ENCODE results near the gene KIAA0319L. TPM values are rescaled to one million over a fixed set of nuclear protein-coding genes. Genes with fewer than 3 reads are reported as not detected.
"Not testable (repeated sequence)": the region's sequence is repeated elsewhere in the genome, so short reads cannot be mapped to it uniquely, and the experiment has no call there.

KIAA0319L gene
- total and polyA plus RNA-seq, 2 donors (not counting 3 experiments of a cell fraction or from before 2014, with no cell fraction given), result 31.4 to 43.4 TPM

DNA sequence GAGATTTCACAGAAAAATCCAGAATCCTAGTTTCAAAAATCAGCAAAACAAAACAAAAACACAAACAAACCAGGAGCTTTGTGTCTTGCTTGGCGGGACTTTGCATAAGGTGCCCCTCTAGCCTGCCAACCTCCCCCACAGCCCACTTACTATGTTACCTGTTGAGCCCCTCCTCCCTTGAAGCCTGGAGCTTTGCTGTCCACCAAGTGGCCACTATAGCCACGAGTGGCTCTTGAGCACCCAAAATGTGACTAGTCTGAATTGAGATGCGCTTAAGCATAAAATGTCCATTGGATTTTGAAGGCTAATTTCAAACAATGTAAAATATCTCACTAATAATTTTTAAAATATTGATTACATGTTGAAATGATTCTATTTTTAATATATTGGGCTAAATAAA, 28.1 kb upstream of the KIAA0319L start:
- Histone ChIP-seq H2AFZ (ENCODE audit: low read depth, low read length) (no peak overlapping the region), H4K20me1 (replicated peaks; ENCODE audit: control insufficient read depth, extremely low read depth, insufficient read depth, low read length) (no peaks in the 10 kb centered on the region), H3K36me3 (ENCODE audit: control insufficient read depth in 2 of 2, extremely low read depth in 1 of 2, insufficient read depth in 2 of 2, low read length in 2 of 2) (no peaks in the 10 kb centered on the region), H3K79me2 (ENCODE audit: control insufficient read depth, insufficient read depth, low read length) (no peaks in the 10 kb centered on the region), H3K27ac (ENCODE audit: insufficient read depth, low read depth, low read length) (no peak overlapping the region), H3K4me2 (ENCODE audit: insufficient read depth, low read length) (no peak overlapping the region), H3K9ac (replicated peaks; ENCODE audit: extremely low read depth, insufficient read depth, low read length) (no peak overlapping the region), H3K9me3 (replicated peaks; ENCODE audit: control insufficient read depth, insufficient read depth, low read length) (no peaks in the 10 kb centered on the region), H3K4me1 (ENCODE audit: control insufficient read depth, extremely low read depth, insufficient read depth, low read length) (no peaks in the 10 kb centered on the region), H3K4me3 (replicated peaks in 1 of 3; ENCODE audit: insufficient read depth in 1 of 3, low read depth in 1 of 3, low read length in 3 of 3) (no peak overlapping the region), H3K9me1 (replicated peaks; ENCODE audit: control insufficient read depth, extremely low read depth, insufficient read depth, low read length) (no peaks in the 10 kb centered on the region), H3K27me3 (ENCODE audit: control insufficient read depth in 2 of 2, insufficient read depth in 2 of 2, low read length in 2 of 2) (no peaks in the 10 kb centered on the region)
- DNase-seq (ENCODE audit: low read depth, low spot score) (no peak), FAIRE-seq (no peak)
- BruUV-seq (replicated peaks), result no TSS peak
- dilution Hi-C loops (cut with MboI; ENCODE audit: extremely low pct_ligation_motif_present, low sequenced_read_pairs) (no loop called here), intact Hi-C loops (cut with micrococcal nuclease) (no loop called here)
- POLR2A ChIA-PET, result interaction anchor here (0.6 kb wide), 1 partner anchor 50 kb away, joined by 7 read pairs; no protein-coding TSS in a partner anchor
- no peak for TF ChIP-seq CTCF (IDR thresholded peaks at IDR 0.05; ENCODE audit: extremely low read depth in 1 of 2, insufficient read depth in 1 of 2, low read depth in 1 of 2, low read length in 2 of 2)
- CTCF ChIA-PET, result interaction anchor here (0.8 to 2.1 kb wide), 4 partner anchors 13 to 198 kb away, joined by 3 to 6 read pairs (median 4); partner anchors contain the start of genes CLSPN and TFAP2E

DNA sequence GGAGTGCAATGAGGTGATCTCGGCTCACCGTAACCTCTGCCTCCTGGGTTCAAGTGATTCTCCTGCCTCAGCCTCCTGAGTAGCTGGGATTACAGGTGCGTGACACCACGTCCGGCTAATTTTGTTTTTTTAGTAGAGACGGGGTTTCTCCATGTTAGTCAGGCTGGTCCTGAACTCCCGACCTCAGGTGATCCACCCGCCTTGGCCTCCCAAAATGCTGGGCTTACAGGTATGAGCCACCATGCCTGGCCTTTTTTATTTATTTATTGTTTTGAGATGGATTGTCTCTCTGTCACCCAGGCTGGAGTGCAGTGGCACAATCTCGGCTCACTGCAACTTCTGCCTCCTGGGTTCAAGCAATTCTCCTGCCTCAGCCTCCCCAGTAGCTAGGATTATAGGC, 24.4 kb upstream of the KIAA0319L start:
- H3K27ac ChIP-seq (ENCODE audit: insufficient read depth, low read depth, low read length); H3K4me1 ChIP-seq (ENCODE audit: control insufficient read depth, extremely low read depth, insufficient read depth, low read length); H3K36me3 ChIP-seq (ENCODE audit: control insufficient read depth in 2 of 2, extremely low read depth in 1 of 2, insufficient read depth in 2 of 2, low read length in 2 of 2); H3K27me3 ChIP-seq (ENCODE audit: control insufficient read depth in 2 of 2, insufficient read depth in 2 of 2, low read length in 2 of 2); H4K20me1 ChIP-seq (replicated peaks; ENCODE audit: control insufficient read depth, extremely low read depth, insufficient read depth, low read length); intact Hi-C loops (cut with micrococcal nuclease); H3K4me2 ChIP-seq (ENCODE audit: insufficient read depth, low read length); DNase-seq (ENCODE audit: low read depth, low spot score); dilution Hi-C loops (cut with MboI; ENCODE audit: extremely low pct_ligation_motif_present, low sequenced_read_pairs); H3K9me1 ChIP-seq (replicated peaks; ENCODE audit: control insufficient read depth, extremely low read depth, insufficient read depth, low read length); H2AFZ ChIP-seq (ENCODE audit: low read depth, low read length); H3K9me3 ChIP-seq (replicated peaks; ENCODE audit: control insufficient read depth, insufficient read depth, low read length); H3K4me3 ChIP-seq (replicated peaks in 1 of 3; ENCODE audit: insufficient read depth in 1 of 3, low read depth in 1 of 3, low read length in 3 of 3); H3K79me2 ChIP-seq (ENCODE audit: control insufficient read depth, insufficient read depth, low read length); BruUV-seq (replicated peaks); H3K9ac ChIP-seq (replicated peaks; ENCODE audit: extremely low read depth, insufficient read depth, low read length); POLR2A ChIA-PET; FAIRE-seq: not testable (repeated sequence)
- CTCF ChIA-PET, result interaction anchor here (1.2 to 1.5 kb wide), 2 partner anchors 17 to 134 kb away, joined by 4 to 7 read pairs; no protein-coding TSS in a partner anchor
